K562 (cell line): ENCODE measurements around the gene MRPS30. TPM values are rescaled to one million over a fixed set of nuclear protein-coding genes. Genes with fewer than 3 reads are reported as not detected.

Source experiments
- ERF ChIP-seq: fragments of 450-650 bp; formaldehyde crosslinking; IDR thresholded peaks from 2 replicates; pipeline ENCODE4 v1.4.0; 2020; ENCODE audit warnings: mild to moderate bottlenecking, mixed read lengths
- ETS1 ChIP-seq: conservative IDR thresholded peaks from 2 replicates; pipeline ENCODE4 v1.6.1; 2011; ENCODE audit warnings: low read depth, mild to moderate bottlenecking, low read length; ENCODE audit not compliant: control insufficient read depth
- EWSR1 ChIP-seq: fragments of 450-650 bp; IDR thresholded peaks from 2 replicates; pipeline ENCODE4 v1.6.1; 2018; ENCODE audit warnings: borderline replicate concordance, mild to moderate bottlenecking, low read depth, moderate library complexity; ENCODE audit not compliant: partially characterized antibody
- MYNN ChIP-seq, 2 experiments: sonication (generic); formaldehyde crosslinking in 1 of 2; IDR thresholded peaks; 2 replicates each; pipeline versions ENCODE4 v1.5.0 to v1.6.1; 2016 to 2020; ENCODE audit warnings: antibody characterized with exemption in 1 of 2, missing genetic modification reagents in 1 of 2
- TAF7 ChIP-seq: fragments of 450-650 bp; IDR thresholded peaks from 2 replicates; pipeline ENCODE4 v1.6.1; 2016; ENCODE audit warnings: missing genetic modification characterization, missing compliant biosample characterization
- THAP12 ChIP-seq: fragments of 250-450 bp; sonication (Bioruptor Pico); IDR thresholded peaks from 2 replicates; pipeline ENCODE4 v1.9.0; 2021; ENCODE audit warnings: mild to moderate bottlenecking, inconsistent platforms
- TSHZ1 ChIP-seq: fragments of 250-450 bp; sonication (Bioruptor Pico); IDR thresholded peaks from 2 replicates; pipeline ENCODE4 v1.4.0; 2020; ENCODE audit warnings: mild to moderate bottlenecking, moderate library complexity
- ZBTB9 ChIP-seq: fragments of 450-650 bp; formaldehyde crosslinking; IDR thresholded peaks from 2 replicates; pipeline ENCODE4 v1.4.0; 2020; ENCODE audit warnings: mild to moderate bottlenecking, moderate library complexity
- ZC3H4 ChIP-seq: sonication (generic); formaldehyde crosslinking; IDR thresholded peaks from 2 replicates; pipeline ENCODE4 v1.9.0; 2021; ENCODE audit warnings: missing genetic modification reagents, borderline replicate concordance
- ZHX1 ChIP-seq: fragments of 150-350 bp; conservative IDR thresholded peaks from 2 replicates; pipeline ENCODE4 v1.6.1; 2014; ENCODE audit warnings: low read length
- ZNF212 ChIP-seq: fragments of 450-650 bp; formaldehyde crosslinking; IDR thresholded peaks from 2 replicates; pipeline ENCODE4 v1.4.0; 2020; ENCODE audit warnings: mild to moderate bottlenecking
- ZNF23 ChIP-seq: fragments of 250-450 bp; sonication (Bioruptor Pico); IDR thresholded peaks from 2 replicates; pipeline ENCODE4 v1.4.0; 2020; ENCODE audit warnings: mild to moderate bottlenecking
- polyA plus RNA-seq, 8 experiments: library from polyadenylated mRNA; depleted of rRNA in 4 of 8; stranded (reverse) in 5 of 8; unstranded in 3 of 8; fragments of >200 nt; fragmentation: Nextera tagmentation in 2 of 8; fragmentation: Illumina TruSeq in 1 of 8; extraction: Ambion mirVana in 2 of 8; extraction: Trizol in 1 of 8; gene quantifications; 2 replicates each; pipeline versions ENCODE4 v1.2.1 to v1.2.3, GENCODE V29; 2011 to 2014; ENCODE audit warnings: inconsistent platforms in 1 of 8, missing spikeins in 1 of 8
- total RNA-seq, 7 experiments: library from RNA; depleted of rRNA in 6 of 7; stranded (reverse); fragments of >200 nt in 6 of 7; fragmentation: Illumina TruSeq in 2 of 7; extraction: Trizol in 2 of 7; gene quantifications; 2 replicates each; pipeline versions ENCODE4 v1.2.1 to v1.2.3, GENCODE V29; 2011 to 2021; ENCODE audit warnings: low replicate concordance in 1 of 7

The MRPS30 gene
- total and polyA plus RNA-seq, 9 of the 15 experiments (the other 6 are each of a cell fraction or from before 2014, with no cell fraction given) = 24.3 to 145 (median 114) TPM

- TF ChIP-seq ZHX1 = 0 out of 2 replicates have a peak, but pooled peaks have one; percentile 69
- no peak for TF ChIP-seq EWSR1
- no peak for TF ChIP-seq ZNF23 (CRISPR knock-in tag)
- TF ChIP-seq TSHZ1 (CRISPR knock-in tag) = no peak
- TF ChIP-seq TAF7 = peak; percentile 88
- no peak for TF ChIP-seq MYNN (IDR thresholded peaks at IDR 0.05)
- no peak for TF ChIP-seq MYNN (CRISPR knock-in tag; IDR thresholded peaks at IDR 0.05)
- TF ChIP-seq ZNF212 (CRISPR knock-in tag) = no peak
- 0 out of 2 replicates have a peak, but pooled peaks have one; percentile 31 for TF ChIP-seq ZC3H4 (CRISPR knock-in tag)
- no peak; the same call in 1 of the 2 replicates for TF ChIP-seq ZBTB9 (CRISPR knock-in tag)
- 0 out of 2 replicates have a peak, but pooled peaks have one; percentile 41 for TF ChIP-seq THAP12 (CRISPR knock-in tag)
- TF ChIP-seq ETS1 = 0 out of 2 replicates have a peak, but pooled peaks have one; percentile 32
- TF ChIP-seq ERF = peak; percentile 31; the same call in 1 of the 2 replicates
Observed at GRCh38 chr5:44808435-44809214, at the start of gene MRPS30 (continued).
